HG02885 (cell line): ENCODE data around the gene ARNT2.
"Not testable (repeated sequence)": the region's sequence is repeated elsewhere in the genome, so short reads cannot be mapped to it uniquely, and the experiment has no call there.

Source experiments
- ATAC-seq: cut with Tn5 transposase; IDR thresholded peaks from one replicate; pipeline ENCODE4 v1.9.1; 2021; ENCODE audit warnings: mild to moderate bottlenecking; ENCODE audit not compliant: unreplicated experiment, poor library complexity

The ARNT2 gene

DNA sequence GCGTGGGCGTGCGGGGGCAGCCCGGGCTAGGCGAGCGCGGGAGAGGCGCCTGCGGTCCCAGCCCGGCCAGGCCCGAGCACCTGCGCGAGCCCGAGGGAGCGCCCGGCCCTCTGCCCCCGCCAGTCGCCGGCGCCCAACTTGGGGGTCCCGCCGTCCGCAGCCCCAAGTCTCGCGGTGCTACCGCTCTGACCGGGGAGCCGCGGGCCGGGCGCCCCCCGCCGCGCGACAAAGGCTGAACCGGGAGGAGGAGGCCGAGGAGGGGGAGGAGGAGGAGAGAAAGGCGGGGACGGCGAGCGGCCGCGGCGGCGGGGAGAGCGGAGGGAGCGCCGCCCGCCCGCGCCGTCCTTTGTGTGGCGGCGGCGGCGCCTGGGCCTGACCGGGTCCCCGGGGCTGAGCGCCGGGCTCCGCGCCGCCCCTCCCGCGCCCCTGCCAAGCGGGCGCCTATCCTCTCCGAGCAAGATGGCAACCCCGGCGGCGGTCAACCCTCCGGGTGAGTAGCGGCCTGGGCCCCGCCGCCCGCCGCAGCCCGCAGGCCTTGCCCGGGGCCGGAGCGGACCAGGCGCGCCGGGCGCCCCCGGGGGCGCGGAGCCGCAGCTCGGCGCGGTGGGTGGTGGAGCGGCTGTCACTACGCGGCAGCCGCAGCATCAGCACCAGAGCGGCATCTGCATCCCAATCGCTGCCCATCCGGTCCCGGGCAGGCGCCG lies at the start of gene ARNT2:
ARNT2 (plus strand) TSS at position 326 of the 704 bp plus-strand sequence; CDS start at position 460, 134 bp downstream.
- no peak for ATAC-seq

DNA sequence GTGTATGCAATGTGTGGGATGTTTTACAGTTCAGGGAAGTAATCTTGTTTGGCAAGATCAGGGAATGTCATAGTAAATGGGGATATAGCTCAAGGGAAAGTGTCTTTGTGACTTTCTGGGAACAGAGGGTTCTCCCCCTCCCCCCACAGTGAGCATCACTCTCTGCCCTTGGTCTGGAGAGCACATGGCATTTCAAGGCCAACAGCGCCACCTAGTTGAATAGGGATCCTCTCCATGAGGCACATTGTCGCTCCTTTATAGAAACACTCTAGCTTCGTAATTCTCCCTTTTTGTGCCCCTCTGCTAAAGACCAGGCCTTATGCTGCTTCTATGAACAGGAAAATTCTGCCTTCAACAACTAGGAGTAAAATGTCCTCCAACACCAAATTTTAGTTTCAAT lies 37.1 kb upstream of the ARNT2 start:
- no peak for ATAC-seq

DNA sequence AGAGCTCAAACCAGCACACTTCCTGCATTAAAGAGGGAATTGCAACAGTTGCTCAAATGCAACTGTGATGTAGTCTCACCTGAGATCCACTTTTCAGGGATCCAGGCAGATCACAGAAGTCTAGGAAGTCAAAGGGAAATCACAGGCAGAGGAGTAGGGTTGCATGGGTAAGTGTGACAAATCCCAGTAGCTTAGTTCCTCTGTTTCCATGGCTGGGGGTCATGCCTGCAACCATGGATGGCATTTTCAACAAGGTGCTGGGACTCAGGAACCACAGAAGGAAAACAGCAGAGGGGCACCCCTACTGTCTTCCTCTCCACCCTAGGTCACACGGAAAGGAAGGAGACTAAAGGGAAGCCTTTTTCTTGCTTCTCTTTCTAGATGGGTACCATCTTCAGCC lies 36.5 kb upstream of the ARNT2 start:
- ATAC-seq: no peak

DNA sequence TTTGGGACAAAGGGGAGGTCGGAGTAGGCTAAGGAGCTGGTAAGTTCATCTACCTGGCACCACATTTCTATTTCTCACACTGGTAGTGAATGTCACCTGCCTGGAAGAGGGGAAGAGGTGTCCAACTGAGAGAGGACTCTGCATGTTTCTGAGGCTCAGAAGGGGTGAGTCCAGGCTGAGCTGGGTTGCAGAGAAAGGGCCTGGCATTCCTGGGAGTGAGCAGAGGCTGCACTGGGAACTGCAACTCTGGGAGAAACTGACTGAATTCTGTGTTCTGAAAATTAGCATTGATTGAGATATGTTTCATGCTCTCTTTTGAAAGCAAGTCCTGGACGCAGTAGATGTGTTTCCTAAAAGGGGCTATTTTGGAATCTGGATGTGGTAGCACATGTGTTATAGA lies 32.3 kb upstream of the ARNT2 start:
- ATAC-seq: no peak

DNA sequence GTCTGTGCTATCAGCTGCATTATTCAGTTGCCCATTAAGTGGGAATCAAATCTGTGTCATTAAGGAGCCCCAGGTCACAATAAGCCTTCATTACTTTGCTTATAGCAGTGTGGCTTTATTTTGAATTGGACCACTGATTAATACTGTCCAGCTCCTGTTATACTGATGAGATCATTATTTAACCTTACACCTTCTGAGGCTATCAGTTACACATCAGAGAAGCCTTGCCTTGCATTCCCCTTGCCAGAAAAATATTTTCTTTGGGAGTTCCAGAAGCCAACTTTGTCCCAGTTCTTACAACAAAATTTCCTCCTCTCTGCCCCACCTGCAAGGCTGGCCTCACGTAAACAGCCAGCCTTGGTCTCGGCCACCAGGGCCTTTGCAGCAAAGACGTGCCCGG lies 29.7 kb upstream of the ARNT2 start:
- no peak for ATAC-seq

DNA sequence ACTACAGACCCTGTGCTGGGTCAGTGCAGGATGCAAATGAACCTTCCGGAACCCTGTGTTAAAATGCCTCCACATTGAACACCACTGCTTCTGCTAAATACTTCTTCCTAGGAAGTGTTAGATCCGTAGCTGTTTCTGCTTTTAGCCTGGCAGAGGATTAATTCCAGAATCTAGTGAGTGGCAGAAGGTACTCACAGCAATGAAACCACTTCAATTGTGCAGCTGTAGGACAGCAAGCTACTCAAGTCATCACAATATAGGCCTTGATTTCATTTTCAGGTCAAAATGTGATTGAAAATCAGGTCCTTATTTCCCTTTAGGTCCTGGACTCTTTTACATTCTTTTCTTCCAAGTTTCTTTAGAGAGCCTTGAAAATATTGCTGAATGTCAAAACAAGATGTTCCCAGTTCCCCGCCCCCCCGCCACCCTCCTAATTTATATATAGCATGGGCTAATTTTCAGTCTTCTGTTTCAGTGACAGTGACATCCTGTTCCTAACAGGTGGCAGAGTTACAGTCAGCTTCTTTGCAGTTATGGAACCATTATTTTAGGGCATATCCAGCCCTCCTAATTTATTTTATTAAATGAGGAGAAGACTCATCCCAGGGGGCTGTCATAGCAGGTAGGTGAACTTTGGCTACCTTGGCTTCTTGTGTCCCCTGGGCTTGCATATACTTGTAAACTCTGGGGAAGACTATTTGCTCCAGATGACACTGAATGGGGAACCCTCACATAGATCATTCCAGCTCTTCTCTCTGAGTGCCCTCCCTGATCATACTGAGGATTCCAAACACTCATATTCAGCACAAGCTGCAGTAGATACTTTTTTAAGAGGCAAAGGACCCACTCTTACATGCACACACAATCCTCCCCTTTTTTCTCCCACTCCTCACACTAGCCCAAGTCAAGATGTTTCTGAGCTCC lies 28.0 kb upstream of the ARNT2 start:
- no peak for ATAC-seq

DNA sequence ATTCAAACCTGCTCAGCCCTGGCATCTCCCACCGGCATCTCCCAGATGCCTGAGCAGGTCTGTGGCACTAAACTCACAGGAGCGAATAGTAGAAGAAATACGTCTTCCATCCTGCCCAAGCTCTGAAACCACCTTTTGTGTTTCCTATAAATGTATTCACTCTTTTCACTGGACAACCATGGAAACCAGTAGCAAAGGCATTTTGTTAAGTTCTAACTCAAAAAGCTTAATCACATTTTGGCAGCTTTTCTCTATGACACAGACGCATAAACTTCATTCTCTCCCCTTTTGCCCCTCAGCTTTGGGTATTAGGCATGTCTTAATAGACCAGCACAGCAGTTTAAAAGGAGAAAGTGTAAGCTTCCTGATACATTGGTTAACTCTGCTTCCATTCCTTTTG lies 24.5 kb upstream of the ARNT2 start:
- ATAC-seq: no peak

DNA sequence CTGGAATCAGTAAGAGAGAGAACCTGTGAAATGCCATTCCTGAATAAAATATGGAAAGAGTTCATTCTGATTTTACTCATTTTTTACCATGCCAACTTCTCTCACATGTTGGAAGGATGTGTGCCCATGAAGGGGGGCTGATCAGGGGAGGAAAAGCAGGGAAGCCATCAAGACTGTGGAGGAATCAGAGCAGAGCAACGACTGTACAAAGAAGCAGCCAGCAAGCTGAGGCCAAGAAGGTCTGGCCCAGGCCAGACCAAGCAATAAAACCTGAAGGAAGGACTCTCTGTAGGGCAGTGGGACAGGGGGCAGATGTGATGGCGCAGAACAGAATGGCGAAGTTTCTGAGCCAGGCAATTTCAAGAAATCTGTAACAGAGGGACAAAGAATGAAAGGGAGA lies 24.0 kb upstream of the ARNT2 start:
- ATAC-seq: no peak

DNA sequence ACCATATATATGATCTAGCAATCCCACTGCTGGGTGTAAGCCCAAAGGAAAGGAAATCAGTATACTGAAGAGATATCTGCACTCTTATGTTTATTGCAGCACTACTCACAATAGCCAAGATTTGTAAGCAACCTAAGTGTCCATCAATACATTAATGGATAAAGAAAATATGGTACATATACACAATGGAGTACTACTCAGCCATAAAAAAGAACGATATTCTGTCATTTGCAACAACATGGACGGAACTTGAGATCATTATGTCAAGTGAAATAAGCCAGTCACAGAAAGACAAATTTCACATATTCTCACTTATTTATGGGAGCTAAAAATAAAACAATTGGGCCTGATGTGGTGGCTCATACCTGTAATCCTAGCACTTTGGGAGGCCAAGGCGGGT lies 21.9 kb upstream of the ARNT2 start:
- ATAC-seq: no peak

DNA sequence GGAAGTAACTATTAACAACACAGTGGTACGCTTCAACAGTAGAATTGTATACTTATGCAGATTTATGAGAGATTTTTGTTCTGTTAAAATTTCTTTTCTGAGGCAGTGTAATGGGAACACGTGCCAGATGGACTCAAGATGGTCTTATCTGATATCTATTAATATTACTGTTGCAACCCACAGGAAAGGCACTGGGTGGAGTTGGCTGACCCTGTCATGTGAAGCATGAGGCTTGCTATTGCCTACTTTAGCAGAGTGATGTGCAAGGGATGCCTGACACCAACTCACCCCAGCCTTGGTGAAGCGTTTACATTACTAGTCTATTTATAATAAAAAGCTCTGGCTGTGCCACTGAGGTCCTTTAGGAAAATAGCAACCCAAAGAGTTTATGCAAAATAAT lies 19.8 kb upstream of the ARNT2 start:
- ATAC-seq: no peak

DNA sequence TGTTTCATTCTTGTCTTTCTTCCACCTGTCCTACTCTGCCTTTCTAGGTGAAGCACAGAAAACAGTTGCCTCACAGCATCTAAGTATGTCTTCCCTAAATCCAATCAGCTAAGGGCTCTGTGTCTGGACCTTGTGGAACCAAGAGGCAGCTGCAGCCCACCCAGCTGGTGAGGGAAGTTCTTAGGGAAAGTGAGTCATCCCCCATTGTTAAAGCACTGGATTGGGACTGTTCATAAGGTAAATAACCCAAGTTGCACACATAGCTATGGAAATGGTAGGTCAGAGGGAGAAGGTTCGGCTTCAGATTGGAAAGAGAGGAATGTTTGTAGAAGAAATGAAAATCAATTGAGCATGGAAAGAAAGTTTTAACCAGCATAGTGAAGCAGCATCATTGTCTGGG lies 18.0 kb upstream of the ARNT2 start:
- no peak for ATAC-seq

DNA sequence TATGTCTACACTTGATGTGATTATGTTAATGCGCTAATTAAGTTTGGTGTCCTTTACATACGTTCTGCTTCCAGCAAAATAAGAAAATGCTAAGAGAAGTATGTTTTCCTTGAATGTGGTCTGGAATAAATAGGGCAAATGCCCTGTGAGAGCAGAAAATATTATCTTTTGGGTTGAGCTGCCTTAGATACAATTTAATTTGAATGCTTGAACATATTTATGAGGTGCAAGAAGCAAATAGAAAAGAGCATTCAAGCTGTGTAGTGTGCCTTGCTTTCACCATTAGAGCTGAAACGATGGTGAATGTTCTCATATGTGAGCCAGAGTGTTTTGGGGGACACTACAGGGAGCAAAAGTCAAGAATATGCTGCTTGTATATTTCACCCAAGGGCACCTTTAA lies 15.9 kb upstream of the ARNT2 start:
- no peak for ATAC-seq

DNA sequence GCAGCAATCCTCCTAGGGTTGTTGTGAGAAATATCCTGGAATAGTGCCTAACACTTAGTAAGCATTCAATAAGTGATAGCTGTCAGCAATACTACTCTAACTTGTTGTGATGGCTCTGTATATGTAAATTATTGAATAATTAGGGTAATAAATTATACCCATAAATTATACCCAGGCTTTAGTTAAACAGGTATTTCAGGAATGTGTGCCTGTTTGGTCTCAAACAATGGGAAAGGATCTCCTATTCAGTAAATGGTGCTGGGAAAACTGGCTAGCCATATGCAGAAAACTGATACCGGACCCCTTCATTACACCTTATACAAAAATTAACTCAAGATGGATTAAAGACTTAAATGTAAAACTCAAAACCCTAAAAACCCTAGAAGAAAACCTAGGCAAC lies 14.8 kb upstream of the ARNT2 start:
- ATAC-seq: no peak

DNA sequence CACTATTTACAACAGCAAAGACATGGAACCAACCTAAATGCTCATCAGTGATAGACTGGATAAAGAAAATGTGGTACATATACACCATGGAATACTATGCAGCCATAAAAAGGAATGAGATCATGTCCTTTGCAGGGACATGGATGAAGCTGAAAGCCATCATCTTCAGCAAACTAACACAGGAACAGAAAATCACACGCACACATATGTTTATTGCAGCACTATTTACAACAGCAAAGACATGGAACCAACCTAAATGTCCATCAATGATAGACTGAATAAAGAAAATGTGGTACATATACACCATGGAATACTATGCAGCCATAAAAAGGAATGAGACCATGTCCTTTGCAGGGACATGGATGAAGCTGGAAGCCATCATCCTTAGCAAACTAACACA lies 13.2 kb upstream of the ARNT2 start:
- ATAC-seq: not testable (repeated sequence)

DNA sequence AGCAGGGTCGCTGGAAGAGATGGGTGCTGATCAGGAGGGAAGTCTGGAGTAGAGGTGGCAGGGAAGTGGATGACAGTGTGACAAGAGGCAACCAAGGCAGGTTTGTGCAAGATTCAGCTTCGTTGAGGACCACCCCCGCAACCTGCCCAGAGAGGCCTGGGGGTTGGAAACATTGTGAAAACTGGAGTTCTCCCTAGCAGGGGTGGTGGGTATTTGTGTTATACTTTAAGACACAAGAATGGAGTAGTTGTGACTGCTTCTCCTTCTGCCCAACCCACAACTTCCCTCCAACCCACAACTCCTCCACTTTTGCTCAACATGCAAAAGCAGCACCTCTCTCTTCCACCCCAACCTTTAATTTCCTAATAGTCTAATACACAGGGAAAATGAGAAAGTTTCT lies 8.6 kb upstream of the ARNT2 start:
- ATAC-seq: no peak

DNA sequence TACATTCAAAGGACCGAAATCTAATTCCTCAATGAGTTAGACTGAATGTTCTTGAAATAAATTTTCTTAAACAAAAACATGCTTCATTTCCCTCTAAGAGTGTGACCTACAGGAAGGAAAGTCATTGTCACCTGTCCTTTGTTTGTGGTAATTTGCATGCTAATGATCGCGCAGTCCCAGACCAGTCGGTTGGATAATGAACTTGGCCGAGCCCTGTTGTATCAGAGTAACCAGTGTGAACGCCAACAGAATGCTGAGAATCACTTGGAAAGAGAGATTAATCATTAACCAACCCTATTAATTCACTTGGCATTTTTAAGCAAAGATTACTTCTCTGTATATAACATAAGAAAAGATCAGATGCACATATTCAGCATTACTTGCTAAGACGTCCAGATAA lies 8.1 kb upstream of the ARNT2 start:
- ATAC-seq: no peak

DNA sequence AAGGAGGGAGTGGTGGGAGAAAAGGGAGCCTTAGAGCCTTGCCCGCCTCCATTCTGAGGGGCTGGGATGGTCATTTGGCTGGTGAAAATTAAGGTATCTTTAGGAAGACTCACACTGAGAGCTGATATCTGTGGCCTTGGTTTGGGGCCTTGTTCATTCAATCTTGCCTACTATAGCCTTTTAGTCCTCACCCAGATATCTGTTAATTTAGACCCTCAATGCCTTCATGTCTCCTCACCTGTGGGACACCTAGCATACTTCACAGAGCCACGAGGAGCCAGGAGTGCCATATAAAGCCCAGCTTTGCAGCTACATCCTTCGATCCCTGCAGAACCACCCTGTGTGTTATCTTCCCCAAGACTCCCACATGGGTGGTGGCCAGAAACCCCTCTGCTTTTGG lies 4.7 kb upstream of the ARNT2 start:
- ATAC-seq: no peak

DNA sequence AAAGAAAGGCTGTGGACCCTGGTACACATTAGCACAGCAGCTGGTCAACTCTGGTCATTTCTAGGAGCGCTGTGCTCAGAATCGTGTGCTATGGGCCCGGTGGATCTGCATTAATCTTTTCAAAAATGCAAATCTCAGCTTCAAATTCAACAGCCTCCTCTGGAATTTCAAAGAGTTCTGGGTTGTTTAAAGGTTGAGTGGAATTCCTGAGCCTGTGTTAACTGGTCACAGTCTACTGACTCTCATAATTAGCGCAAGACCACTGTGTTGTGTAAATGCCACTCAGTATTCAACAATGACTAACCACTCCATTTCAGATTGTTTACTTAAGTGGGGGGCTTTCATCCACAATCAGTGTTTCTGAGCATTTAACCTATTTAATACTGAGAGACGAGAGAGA lies 2.7 kb upstream of the ARNT2 start:
- ATAC-seq: no peak

DNA sequence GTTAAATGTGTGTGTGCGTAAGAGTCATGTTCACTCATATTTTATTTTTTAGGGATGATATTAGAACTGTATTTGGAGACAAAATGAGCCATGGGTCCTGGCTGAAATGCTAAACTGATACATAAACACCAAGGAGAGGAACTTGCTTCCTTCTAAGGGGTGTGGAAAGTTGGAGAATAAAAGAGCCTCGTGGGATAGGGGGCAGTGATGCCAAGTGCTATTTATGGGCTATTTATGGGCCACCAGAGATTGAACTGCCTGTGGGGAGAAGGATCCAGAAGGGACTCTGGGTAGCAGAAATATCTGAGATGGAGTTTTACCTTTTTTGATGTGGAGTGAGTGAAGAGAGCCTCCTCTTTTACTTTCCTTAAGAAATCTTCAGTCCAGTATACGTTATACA lies 1.8 kb upstream of the ARNT2 start:
- no peak for ATAC-seq

DNA sequence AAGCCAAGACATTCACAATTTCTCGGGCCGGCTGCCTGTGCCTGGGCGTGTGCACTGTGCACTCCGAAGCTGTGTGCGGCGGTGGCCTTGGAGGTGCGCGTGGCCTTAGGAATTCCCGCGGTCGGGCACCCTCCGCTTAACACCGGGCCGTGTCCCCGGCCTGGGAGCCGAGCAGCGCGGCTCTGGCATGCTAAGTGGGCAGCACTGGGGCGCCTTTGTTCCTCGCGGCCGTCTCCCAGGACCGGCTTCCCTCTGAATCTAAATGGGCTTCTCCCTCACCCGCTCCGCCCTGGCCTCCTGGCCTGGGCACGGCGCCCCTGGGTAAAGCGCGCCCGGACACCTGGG lies 498 bp upstream of the ARNT2 start:
- ATAC-seq: no peak

DNA sequence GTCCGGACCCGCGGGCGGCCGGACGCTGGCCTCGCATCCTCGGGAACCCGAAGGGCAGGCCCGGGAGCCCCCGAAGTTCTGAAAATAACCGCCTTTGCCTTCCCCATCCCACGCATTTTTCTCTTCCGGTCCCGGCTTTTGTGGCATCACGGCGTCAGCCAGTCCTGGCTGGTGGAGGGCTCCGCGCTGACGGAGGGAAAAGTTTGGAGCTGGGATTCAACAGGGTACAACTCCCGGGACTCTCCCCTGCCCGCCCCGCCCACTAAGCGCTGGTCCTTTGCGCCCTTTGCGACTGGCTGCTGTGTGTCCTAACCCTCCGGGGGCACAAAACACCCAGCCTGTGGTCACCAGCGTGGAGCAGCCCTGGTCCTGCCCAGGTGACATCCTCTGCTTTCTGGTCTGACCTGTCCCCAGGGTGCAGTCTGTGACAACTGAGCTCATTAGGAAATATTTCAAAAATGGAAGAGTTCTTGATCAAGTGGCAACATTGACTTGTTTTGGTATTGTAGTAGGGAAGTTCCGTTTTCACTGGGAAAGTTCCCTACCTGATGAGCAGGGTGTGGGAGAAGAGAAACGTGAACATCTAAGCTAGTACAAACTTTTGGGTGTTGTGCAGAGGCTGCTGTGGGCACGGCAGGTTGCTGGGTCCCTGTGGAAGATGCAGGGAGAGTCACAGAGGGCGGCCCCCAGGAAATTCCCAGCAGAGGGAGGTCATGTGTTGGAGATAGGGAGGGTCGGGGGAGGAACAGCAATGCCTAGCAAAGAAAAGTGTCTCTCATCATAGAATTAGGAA lies 775 bp downstream of the ARNT2 start:
- ATAC-seq: no peak
